Measurements from ENCODE around the gene IQCE.
"Not testable (repeated sequence)": the region's sequence is repeated elsewhere in the genome, so short reads cannot be mapped to it uniquely, and the experiment has no call there.

IQCE gene

GRCh38 chr7:2534214-2534613, 24.6 kb upstream of the IQCE start:
- DNase-seq: not testable (repeated sequence)

DNA sequence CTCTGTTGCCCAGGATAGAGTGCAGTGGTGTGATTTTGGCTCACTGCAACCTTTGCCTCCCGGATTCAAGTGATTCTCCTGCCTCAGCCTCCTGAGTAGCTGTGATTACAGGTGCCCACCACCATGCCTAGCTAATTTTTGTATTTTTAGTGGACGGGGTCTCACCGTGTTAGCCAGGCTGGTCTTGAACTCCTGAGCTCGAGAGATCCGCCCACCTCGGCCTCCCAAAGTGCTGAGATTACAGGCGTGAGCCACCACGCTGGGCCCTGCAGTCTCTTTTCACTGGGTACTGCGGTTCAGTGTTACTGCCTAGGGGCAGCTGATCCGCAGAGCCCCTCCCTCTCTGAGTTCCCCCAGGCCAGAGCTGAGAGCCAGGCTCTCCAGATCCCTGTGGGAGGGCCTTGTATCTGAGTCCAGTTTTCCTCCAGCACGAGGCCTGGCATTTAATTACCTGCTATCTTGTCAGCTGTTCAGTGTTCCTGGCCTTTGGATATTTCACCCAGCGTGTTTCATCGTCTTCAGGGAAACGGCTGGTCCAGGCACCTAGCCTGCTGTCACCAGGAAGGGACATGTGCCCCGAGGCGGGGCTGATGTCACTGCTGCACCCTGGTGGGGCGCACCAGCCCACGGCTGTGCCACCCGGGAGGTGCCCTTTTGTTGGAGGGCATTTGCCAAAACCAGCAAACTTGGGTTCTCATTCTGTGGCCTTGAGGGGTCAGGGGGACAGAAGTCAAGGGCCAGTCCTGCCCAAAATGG, 22.7 kb upstream of the IQCE start:
- DNase-seq: not testable (repeated sequence)

GRCh38 chr7:2537981-2538851, 20.6 kb upstream of the IQCE start:
- no peak for DNase-seq

DNA sequence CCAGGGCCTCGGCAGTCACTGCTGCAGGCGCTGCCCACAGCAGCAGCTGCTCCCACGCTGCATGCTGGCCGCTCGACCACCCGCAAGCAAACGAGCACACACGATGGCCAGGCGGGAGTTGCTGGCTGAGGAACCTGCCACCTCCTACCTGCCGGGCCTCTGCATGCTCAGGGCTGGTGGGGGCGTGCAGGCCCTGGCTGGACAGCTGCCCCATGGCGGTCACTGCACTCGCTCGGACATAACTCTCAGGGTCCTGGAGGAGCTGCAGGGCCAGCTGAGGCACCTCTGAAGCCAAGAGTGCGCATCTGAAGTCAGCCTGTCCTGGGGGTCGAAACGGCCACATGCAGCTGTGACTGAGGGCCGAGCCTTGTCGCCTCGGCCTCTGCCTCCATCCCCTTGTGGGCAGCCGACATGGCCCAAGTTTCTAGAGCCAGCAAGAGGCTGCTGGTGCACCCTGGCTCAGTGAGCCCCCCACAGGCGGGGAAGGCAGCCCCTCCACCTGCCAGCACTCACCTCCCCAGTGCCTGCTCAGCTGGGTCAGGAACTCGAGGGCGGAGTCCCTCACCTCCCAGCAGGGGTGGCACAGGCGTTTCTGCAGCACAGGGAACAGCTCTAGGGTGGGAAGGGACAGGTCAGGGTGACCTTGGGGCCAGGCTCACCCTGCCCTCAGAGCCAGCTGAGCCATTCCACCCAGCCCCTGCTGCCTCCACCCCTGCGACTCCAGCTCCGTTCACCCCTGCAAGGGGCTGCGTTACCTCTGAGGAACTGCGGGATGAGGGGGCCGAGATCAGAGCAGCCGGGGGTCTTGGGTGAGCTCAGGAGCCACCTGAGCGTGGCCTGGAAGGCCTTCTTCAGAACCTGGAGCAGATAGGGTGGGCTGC, 19.5 kb upstream of the IQCE start:
- no peak for DNase-seq

- DNase-seq: no peak
Measured at GRCh38 chr7:2540133-2540532, 18.6 kb upstream of the IQCE start.

- DNase-seq: no peak
Measured at GRCh38 chr7:2540641-2541051, 18.1 kb upstream of the IQCE start.

DNA sequence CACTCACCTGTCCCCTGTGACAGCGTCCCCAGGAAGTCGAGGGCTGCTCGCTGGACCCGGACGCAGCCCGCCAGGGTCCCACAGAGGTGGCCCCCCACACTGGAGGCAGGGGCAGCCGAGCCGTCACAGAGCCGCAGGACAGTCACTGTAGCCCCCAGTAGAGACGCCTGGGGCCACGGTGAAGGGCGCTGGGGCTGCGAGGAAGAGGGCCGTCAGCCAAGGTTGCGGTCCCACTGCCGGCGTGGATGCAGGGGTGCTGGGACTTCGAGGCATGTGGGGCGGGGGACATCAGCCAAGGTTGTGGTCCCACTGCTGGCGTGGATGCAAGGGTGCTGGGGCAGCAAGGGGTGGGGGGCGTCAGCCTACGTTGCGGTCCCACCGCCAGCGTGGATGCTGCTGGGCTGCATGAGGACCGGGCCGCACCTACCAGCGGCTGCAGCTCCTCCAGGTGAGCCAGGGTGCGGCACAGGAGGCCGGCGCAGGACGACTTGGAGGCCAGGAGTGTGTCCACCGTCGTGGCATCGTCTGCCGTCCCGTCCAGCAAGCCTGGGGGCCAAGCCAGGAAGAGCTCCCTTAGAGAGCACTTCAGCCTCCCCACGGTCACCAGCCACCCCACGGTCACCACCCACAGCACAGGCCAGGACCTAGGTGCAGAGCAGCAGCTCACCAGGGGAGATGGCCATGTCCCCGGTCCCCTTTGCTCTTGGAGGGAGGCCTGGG, 17.3 kb upstream of the IQCE start:
- no peak for DNase-seq

- no peak for DNase-seq
Measured at GRCh38 chr7:2542011-2542915, 16.5 kb upstream of the IQCE start.

- DNase-seq: no peak
Measured at GRCh38 chr7:2542916-2543871, 15.6 kb upstream of the IQCE start.

GRCh38 chr7:2544541-2545188, 14.1 kb upstream of the IQCE start:
- no peak for DNase-seq

DNA sequence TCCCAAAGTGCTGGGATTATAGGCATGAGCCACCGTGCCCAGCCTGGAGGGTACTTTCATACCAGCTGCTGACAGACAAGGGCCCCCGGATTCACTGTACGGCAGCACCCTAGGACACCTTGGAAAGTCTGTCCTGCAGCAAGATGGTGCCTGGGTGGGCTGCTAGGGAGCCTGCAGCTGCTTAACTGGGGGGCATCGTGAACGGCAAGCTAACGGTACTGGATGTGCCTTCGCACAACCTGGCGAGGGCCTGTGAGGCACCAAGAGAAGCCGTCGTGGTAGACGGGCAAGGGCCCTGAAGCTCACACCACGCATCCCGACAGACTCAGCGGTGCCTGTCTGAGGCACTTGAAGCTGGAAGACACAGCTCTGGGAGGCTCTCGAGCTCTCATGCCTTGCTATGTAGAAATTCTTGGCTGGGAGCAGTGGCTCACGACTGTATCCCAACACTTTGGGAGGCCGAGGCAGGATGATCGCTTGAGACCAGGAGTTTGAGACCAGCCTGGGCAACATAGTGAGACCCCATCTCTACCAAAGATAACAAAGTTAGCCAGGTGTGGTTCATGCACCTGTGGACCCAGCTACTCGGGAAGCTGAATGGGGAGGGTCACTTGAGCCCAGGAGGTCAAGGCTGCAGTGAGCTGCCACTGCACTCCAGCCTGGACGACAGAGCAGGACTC, 12.9 kb upstream of the IQCE start:
- no peak for DNase-seq

- no peak for DNase-seq
Measured at GRCh38 chr7:2546776-2547586, 11.8 kb upstream of the IQCE start.

- DNase-seq: no peak
Measured at GRCh38 chr7:2551418-2551817, 7.4 kb upstream of the IQCE start.

- DNase-seq: no peak
Measured at GRCh38 chr7:2553108-2553507, 5.7 kb upstream of the IQCE start.

GRCh38 chr7:2553831-2554581, 4.8 kb upstream of the IQCE start:
- no peak for DNase-seq

DNA sequence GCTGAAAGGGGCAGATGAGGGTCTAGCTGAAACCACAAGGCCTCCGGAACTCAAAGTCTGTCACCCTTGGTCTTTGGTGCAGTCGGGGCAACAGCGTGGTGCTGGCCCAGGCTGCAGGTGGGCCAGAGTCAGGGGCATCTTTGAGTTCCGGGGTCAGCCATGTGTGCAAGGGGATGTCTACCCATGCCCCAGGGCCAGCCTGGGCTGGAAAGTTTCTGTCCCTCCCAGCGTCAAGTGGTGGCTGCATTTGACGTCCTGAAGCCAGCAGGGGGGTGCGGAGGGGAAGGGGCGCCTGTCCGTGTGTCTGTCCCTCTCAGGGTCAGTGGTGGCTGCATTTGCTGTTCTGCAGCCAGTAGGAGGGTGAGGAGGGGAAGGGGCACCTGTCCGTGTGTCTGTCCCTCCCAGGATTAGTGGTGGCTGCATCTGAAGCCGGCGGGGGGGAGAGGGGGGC, 4.1 kb upstream of the IQCE start:
- no peak for DNase-seq
